ENCODE measurements around the gene L3MBTL4. TPM values are rescaled to one million over a fixed set of nuclear protein-coding genes. Genes with fewer than 3 reads are reported as not detected.

The L3MBTL4 gene
- total RNA-seq, 1 experiment from 2014 or later: 1.4 TPM

DNA sequence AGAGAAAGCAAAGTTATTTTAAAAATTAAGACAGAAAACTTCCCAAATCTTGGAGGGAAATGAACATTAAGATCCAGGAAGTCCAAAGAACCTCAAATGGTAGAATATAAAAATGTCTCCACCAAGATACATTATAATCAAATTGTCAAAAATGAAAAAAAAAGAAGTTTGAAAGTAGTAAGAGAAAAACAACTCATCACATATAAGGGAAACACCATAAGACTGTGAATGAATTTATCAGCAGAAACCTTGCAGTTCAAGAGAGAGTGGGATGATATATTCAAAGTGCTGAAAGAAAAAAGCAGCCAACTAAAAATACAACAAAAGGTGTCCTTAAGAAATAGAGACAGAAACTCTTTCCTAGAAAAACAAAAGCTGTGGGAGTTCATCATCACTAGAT, 73.0 kb downstream of the L3MBTL4 start:
- peaks cover 11% of the 10 kb centered on the region for H3K27me3 Mint-ChIP-seq (ENCODE audit: low read depth)
- CTCF ChIA-PET: no interaction called here
- H3K36me3 Mint-ChIP-seq: peaks cover 18% of the 10 kb centered on the region
- no peak overlapping the region for H3K4me3 Mint-ChIP-seq
- ATAC-seq (no peak), DNase-seq (ENCODE audit: low spot score) (no peak)
- POLR2A ChIA-PET: no interaction called here
- H3K4me1 Mint-ChIP-seq: no peaks in the 10 kb centered on the region
- H3K27ac Mint-ChIP-seq: no peak overlapping the region
- H3K9me3 Mint-ChIP-seq: peaks cover 43% of the 10 kb centered on the region
- TF ChIP-seq, protein P1, sequence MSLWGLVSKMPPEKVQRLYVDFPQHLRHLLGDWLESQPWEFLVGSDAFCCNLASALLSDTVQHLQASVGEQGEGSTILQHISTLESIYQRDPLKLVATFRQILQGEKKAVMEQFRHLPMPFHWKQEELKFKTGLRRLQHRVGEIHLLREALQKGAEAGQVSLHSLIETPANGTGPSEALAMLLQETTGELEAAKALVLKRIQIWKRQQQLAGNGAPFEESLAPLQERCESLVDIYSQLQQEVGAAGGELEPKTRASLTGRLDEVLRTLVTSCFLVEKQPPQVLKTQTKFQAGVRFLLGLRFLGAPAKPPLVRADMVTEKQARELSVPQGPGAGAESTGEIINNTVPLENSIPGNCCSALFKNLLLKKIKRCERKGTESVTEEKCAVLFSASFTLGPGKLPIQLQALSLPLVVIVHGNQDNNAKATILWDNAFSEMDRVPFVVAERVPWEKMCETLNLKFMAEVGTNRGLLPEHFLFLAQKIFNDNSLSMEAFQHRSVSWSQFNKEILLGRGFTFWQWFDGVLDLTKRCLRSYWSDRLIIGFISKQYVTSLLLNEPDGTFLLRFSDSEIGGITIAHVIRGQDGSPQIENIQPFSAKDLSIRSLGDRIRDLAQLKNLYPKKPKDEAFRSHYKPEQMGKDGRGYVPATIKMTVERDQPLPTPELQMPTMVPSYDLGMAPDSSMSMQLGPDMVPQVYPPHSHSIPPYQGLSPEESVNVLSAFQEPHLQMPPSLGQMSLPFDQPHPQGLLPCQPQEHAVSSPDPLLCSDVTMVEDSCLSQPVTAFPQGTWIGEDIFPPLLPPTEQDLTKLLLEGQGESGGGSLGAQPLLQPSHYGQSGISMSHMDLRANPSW (CRISPR knock-in tag; conservative IDR thresholded peaks at IDR 0.05; ENCODE audit: low read depth): no peak
- TF ChIP-seq, protein P2, sequence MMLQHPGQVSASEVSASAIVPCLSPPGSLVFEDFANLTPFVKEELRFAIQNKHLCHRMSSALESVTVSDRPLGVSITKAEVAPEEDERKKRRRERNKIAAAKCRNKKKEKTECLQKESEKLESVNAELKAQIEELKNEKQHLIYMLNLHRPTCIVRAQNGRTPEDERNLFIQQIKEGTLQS (CRISPR knock-in tag; conservative IDR thresholded peaks at IDR 0.05): no peak
- TF ChIP-seq ZNF219 (CRISPR knock-in tag; IDR thresholded peaks at IDR 0.05; ENCODE audit: borderline replicate concordance) (no peak), TCF7 (CRISPR knock-in tag; IDR thresholded peaks at IDR 0.05; ENCODE audit: low read depth) (no peak), GRHL2 (CRISPR knock-in tag; IDR thresholded peaks at IDR 0.05; ENCODE audit: insufficient replicate concordance, severe bottlenecking) (no peak)

DNA sequence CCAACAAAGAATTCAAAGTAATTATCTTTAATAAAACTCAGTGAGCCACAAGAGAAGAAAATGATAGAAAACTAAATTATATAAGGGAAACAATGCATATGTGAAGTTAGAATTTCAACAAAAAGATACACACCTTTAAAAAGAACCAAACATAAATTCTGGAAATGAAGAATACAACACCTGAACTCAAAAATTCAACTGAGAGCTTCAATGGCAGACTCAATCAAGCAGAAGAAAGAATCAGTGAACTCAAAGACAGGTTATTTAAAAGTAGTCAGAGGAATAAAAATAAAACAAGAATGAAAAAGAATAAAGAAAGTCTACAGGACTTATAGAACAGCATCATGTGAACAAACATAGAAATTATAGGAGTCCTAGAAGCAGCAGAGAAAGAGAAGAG, 73.4 kb downstream of the L3MBTL4 start:
- ChIA-PET POLR2A (no interaction called here), CTCF (no interaction called here)
- ATAC-seq (no peak), DNase-seq (ENCODE audit: low spot score) (no peak)
- Mint-ChIP-seq H3K36me3 (peaks cover 18% of the 10 kb centered on the region), H3K27ac (no peak overlapping the region), H3K27me3 (ENCODE audit: low read depth) (peaks cover 11% of the 10 kb centered on the region), H3K9me3 (peaks cover 43% of the 10 kb centered on the region), H3K4me1 (no peaks in the 10 kb centered on the region), H3K4me3 (no peak overlapping the region)
- no peak for TF ChIP-seq ZNF671 (CRISPR knock-in tag; IDR thresholded peaks at IDR 0.05)
- TF ChIP-seq ETV6 (CRISPR knock-in tag; IDR thresholded peaks at IDR 0.05): no peak
- no peak for TF ChIP-seq JUN (CRISPR knock-in tag; IDR thresholded peaks at IDR 0.05)
- TF ChIP-seq, protein P3, sequence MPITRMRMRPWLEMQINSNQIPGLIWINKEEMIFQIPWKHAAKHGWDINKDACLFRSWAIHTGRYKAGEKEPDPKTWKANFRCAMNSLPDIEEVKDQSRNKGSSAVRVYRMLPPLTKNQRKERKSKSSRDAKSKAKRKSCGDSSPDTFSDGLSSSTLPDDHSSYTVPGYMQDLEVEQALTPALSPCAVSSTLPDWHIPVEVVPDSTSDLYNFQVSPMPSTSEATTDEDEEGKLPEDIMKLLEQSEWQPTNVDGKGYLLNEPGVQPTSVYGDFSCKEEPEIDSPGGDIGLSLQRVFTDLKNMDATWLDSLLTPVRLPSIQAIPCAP (CRISPR knock-in tag; IDR thresholded peaks at IDR 0.05): no peak
- no peak for TF ChIP-seq PRRX2 (CRISPR knock-in tag; IDR thresholded peaks at IDR 0.05)
- TF ChIP-seq, protein P4, sequence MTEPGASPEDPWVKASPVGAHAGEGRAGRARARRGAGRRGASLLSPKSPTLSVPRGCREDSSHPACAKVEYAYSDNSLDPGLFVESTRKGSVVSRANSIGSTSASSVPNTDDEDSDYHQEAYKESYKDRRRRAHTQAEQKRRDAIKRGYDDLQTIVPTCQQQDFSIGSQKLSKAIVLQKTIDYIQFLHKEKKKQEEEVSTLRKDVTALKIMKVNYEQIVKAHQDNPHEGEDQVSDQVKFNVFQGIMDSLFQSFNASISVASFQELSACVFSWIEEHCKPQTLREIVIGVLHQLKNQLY (CRISPR knock-in tag; IDR thresholded peaks at IDR 0.05): no peak
- TF ChIP-seq, protein P5, sequence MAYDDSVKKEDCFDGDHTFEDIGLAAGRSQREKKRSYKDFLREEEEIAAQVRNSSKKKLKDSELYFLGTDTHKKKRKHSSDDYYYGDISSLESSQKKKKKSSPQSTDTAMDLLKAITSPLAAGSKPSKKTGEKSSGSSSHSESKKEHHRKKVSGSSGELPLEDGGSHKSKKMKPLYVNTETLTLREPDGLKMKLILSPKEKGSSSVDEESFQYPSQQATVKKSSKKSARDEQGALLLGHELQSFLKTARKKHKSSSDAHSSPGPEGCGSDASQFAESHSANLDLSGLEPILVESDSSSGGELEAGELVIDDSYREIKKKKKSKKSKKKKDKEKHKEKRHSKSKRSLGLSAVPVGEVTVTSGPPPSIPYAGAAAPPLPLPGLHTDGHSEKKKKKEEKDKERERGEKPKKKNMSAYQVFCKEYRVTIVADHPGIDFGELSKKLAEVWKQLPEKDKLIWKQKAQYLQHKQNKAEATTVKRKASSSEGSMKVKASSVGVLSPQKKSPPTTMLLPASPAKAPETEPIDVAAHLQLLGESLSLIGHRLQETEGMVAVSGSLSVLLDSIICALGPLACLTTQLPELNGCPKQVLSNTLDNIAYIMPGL (CRISPR knock-in tag; IDR thresholded peaks at IDR 0.05): no peak

DNA sequence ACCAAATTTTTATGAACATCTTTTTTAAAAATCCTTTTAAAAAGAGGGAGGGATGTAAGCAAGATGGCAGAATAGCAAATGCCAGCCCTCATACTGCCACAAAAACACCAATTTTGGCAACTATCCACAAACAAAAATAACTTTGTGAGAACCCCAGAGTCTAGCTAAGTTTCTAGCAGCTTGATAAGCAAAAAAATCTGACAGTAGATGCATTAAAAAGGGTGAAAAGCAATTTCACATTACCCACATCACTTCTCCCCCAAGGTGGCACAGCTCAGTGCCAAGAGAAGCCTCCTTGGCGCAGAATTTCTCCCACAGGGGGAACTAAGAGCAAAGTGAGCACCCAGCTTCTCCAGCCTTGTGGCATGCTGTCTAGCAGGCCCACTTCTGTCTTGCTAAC, 74.6 kb downstream of the L3MBTL4 start:
- Mint-ChIP-seq H3K4me3 (no peak overlapping the region), H3K27me3 (ENCODE audit: low read depth) (peaks cover 11% of the 10 kb centered on the region), H3K9me3 (peaks cover 43% of the 10 kb centered on the region), H3K36me3 (peaks cover 18% of the 10 kb centered on the region), H3K27ac (no peak overlapping the region), H3K4me1 (no peaks in the 10 kb centered on the region)
- POLR2A ChIA-PET: no interaction called here
- DNase-seq (ENCODE audit: low spot score) (no peak), ATAC-seq (no peak)
- CTCF ChIA-PET: no interaction called here
- TF ChIP-seq, protein P6, sequence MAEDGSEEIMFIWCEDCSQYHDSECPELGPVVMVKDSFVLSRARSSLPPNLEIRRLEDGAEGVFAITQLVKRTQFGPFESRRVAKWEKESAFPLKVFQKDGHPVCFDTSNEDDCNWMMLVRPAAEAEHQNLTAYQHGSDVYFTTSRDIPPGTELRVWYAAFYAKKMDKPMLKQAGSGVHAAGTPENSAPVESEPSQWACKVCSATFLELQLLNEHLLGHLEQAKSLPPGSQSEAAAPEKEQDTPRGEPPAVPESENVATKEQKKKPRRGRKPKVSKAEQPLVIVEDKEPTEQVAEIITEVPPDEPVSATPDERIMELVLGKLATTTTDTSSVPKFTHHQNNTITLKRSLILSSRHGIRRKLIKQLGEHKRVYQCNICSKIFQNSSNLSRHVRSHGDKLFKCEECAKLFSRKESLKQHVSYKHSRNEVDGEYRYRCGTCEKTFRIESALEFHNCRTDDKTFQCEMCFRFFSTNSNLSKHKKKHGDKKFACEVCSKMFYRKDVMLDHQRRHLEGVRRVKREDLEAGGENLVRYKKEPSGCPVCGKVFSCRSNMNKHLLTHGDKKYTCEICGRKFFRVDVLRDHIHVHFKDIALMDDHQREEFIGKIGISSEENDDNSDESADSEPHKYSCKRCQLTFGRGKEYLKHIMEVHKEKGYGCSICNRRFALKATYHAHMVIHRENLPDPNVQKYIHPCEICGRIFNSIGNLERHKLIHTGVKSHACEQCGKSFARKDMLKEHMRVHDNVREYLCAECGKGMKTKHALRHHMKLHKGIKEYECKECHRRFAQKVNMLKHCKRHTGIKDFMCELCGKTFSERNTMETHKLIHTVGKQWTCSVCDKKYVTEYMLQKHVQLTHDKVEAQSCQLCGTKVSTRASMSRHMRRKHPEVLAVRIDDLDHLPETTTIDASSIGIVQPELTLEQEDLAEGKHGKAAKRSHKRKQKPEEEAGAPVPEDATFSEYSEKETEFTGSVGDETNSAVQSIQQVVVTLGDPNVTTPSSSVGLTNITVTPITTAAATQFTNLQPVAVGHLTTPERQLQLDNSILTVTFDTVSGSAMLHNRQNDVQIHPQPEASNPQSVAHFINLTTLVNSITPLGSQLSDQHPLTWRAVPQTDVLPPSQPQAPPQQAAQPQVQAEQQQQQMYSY (CRISPR knock-in tag; IDR thresholded peaks at IDR 0.05): no peak
- TF ChIP-seq ZNF396 (CRISPR knock-in tag; IDR thresholded peaks at IDR 0.05; ENCODE audit: borderline replicate concordance) (no peak), GTF2I (CRISPR knock-in tag; conservative IDR thresholded peaks at IDR 0.05) (no peak), TEAD4 (CRISPR knock-in tag; IDR thresholded peaks at IDR 0.05) (no peak), ZNF138 (CRISPR knock-in tag; conservative IDR thresholded peaks at IDR 0.05) (no peak), ATF1 (CRISPR knock-in tag; IDR thresholded peaks at IDR 0.05) (no peak), HMGA2 (CRISPR knock-in tag; IDR thresholded peaks at IDR 0.05) (no peak)
- TF ChIP-seq, protein P2 (CRISPR knock-in tag; conservative IDR thresholded peaks at IDR 0.05): no peak
- TF ChIP-seq, protein P5 (CRISPR knock-in tag; IDR thresholded peaks at IDR 0.05): no peak

Data from WTC11 (cell line).